Left lung (tissue), 10 donors: ENCODE data around the gene NCK1. TPM values are rescaled to one million over a fixed set of nuclear protein-coding genes. Genes with fewer than 3 reads are reported as not detected.
A peak's percentile ranks its signal among the peaks of the same experiment; 100 is the strongest.

Experiments used
- ATAC-seq: fragments of 200-7000 bp; cut with Tn5 transposase; one replicate; pipeline ENCODE4 v1.9.1; 2020; ENCODE audit warnings: moderate library complexity
- DNase-seq, 4 donors: peaks; one replicate each; pipeline ENCODE4 v3.0.0-alpha.2; 2013 to 2020
- H3K27ac ChIP-seq, 2 donors: fragments of 200-600 bp; sonication (generic) in 1 of 2; one replicate each; pipeline versions ENCODE4 v1.5.0 to v1.8.0; 2020 to 2021
- H3K27me3 ChIP-seq, 2 donors: fragments of 200-600 bp; sonication (generic) in 1 of 2; one replicate each; pipeline versions ENCODE4 v1.5.0 to v1.8.0; 2020 to 2021
- H3K36me3 ChIP-seq, 2 donors: fragments of 200-600 bp; sonication (generic) in 1 of 2; one replicate each; pipeline versions ENCODE4 v1.5.0 to v1.8.0; 2020 to 2021
- H3K4me1 ChIP-seq, 2 donors: fragments of 200-600 bp; one replicate each; pipeline ENCODE4 v1.8.0; 2021
- H3K4me3 ChIP-seq, 2 donors: fragments of 200-600 bp; sonication (generic) in 1 of 2; one replicate each; pipeline versions ENCODE4 v1.5.0 to v1.8.0; 2020 to 2021; ENCODE audit warnings: mild to moderate bottlenecking in 1 of 2
- H3K9me3 ChIP-seq, 2 donors: fragments of 200-600 bp; sonication (generic) in 1 of 2; one replicate each; pipeline versions ENCODE4 v1.5.0 to v1.8.0; 2020 to 2021
- CTCF ChIP-seq, 2 donors: fragments of 200-600 bp; sonication (generic) in 1 of 2; IDR thresholded peaks; one replicate each; pipeline versions ENCODE4 v1.5.0 to v1.8.0; 2021; ENCODE audit warnings: antibody characterized with exemption in 2 of 2
- intact Hi-C, 2 donors: fragments of 100-400 bp; cut with DNase I; formaldehyde crosslinking; loops; one replicate each; pipeline versions ENCODE4 v1.11.2 to v1.14.2; 2022
- polyA plus RNA-seq, 6 donors: library from polyadenylated mRNA; unstranded; fragments of 120-200 nt; gene quantifications; one replicate each; pipeline ENCODE4 v1.2.1, GENCODE V29; 2013; ENCODE audit not compliant: insufficient read length in 6 of 6
- total RNA-seq, 2 donors: library from RNA; stranded (reverse); fragmentation: NEBNext Ultra II Directional; extraction: Animal tissue kit (Norgen Biotek cat#: 25700); gene quantifications; one replicate each; pipeline ENCODE4 v1.2.1, GENCODE V29; 2021
- donor health status: DM: no; HTN: yes; CAD: no.
- donor health status: DM: no; HTN: no; CAD: no.

The NCK1 gene
- total and polyA plus RNA-seq, 8 donors: 31.9 to 54.6 (median 47.7) TPM

GRCh38 chr3:136883967-136884720 lies 22.1 kb downstream of the NCK1 start:
- no peak for ATAC-seq
- H3K9me3 ChIP-seq: no peaks in the 10 kb centered on the region

DNA sequence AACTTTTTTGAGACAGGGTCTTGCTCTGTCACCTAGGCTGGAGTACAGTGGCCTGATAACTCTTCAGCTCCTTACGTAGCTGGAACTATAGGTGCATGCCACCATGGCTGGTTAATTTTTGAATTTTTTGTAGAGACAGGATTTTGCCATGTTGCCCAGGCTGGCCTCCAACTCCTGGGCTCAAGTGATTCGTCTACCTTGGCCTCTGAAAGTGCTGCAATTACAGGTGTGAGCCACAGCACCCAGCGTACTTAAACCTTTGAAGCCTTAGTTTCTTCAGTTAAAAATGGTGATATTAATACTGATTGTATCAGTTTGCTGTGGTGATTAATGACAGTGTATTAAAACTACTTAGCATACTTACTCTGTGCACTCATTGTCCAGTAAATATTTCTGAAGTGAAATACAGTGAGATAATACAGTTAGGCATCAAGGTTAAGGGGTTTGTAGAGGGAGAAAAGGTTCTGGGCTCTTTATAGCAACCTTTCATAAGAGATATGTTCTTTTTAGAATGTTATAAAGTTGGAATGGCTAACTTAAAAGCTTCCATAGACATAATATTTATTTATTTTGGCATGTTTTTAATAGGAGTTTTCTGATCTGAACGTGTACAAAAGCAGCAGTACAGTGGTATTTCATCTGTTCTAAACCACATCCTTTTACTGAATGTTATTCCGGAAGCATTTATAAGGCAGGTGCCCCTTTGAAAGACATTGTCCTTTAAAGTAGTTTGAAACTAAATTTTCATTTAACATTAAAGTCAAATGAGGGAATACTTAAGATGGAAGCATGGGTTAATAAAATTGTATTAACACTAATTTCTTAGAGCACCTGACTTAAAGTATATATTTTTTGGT lies 23.6 kb downstream of the NCK1 start:
- TF ChIP-seq CTCF (IDR thresholded peaks at IDR 0.05): no peak
- Histone ChIP-seq H3K4me1 (peaks cover 0 to 55% of the 10 kb centered on the region in 2 donors), H3K9me3 (no peaks in the 10 kb centered on the region), H3K36me3 (no peaks in the 10 kb centered on the region), H3K27ac (peak overlapping the region in 1 of 2 donors; percentile 30), H3K4me3 (no peak overlapping the region), H3K27me3 (no peaks in the 10 kb centered on the region)
- intact Hi-C loops: no loop called here
- ATAC-seq (no peak), DNase-seq (no peak)

More at GRCh38 chr3:136883967-136884720, 22.1 kb downstream of the NCK1 start:
- no peak overlapping the region for H3K4me3 ChIP-seq
- TF ChIP-seq CTCF (IDR thresholded peaks at IDR 0.05): no peak
- no peaks in the 10 kb centered on the region for H3K27me3 ChIP-seq
- H3K4me1 ChIP-seq: peaks cover 0 to 55% of the 10 kb centered on the region in 2 donors
- no peaks in the 10 kb centered on the region for H3K36me3 ChIP-seq
- DNase-seq: no peak
- H3K27ac ChIP-seq: no peak overlapping the region
- intact Hi-C loops: no loop called here

DNA sequence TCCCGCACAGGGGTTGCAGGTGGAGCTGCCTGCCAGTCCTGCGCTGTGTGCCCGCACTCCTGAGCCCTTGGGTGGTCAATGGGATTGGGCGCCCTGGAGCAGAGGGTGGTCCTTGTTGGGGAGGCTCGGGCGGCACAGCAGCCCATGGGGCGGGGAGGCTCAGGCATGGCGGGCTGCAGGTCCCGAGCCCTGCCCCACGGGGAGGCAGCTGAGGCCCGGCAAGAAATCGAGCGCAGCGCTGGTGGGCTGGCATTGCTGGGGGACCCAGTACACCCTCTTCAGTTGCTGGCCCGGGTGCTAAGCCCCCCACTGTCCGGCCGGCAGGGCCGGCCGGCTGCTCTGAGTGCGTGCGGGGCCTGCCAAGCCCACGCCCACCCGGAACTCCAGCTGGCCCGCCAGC lies 27.9 kb downstream of the NCK1 start:
- intact Hi-C loops: no loop called here
- DNase-seq: no peak
- Histone ChIP-seq H3K4me3 (no peak overlapping the region), H3K27me3 (no peaks in the 10 kb centered on the region), H3K27ac (no peak overlapping the region), H3K36me3 (peaks cover 0 to 5% of the 10 kb centered on the region in 2 donors), H3K9me3 (no peaks in the 10 kb centered on the region), H3K4me1 (peaks cover 0 to 39% of the 10 kb centered on the region in 2 donors)
- ATAC-seq: no peak
- TF ChIP-seq CTCF (IDR thresholded peaks at IDR 0.05): no peak

DNA sequence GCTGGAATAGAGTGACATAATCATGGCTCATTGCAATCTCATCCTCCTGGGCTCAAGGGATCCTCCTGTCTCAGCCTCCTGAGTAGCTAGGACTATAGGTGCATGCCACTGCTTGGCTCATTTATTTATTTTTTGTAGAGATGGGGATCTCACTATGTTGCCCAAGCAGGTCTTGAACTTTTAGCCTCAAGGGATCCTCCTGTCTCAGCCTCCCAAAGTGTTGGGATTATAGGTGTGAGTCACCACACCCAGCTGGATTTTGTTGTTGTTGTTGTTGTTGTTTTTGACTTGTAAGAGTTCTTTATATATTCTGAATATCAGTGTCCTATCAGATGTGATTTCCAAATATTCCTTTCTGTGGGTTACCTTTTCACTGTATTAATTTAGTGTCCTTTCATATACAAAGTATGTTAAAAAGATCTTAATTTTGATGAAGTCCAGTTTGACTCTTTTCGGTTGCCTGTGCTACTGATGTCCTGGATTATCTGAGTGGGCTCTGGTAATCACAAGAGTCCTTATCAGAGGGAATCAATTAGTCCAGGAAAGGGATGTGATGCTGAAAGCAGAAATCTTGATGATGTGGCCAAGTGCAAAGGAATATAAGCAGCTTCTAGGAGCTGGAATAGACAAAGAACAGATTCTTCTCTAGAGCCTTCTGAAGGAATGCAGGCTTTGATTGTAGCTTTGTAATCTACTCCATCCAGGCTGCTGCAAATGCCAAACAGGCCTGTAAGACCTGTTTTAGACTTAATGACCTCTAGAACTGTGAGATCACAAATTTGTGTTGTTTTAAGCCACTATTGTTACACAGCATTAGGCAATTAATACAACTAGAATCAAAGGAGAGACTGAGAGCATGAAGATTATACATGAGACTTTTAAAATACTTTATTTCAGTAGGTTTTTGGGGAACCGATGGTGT lies 30.2 kb downstream of the NCK1 start:
- intact Hi-C loops: no loop called here
- H3K9me3 ChIP-seq: no peaks in the 10 kb centered on the region
- peaks cover 0 to 24% of the 10 kb centered on the region in 2 donors for H3K4me1 ChIP-seq
- no peak for TF ChIP-seq CTCF (IDR thresholded peaks at IDR 0.05)
- ATAC-seq (no peak), DNase-seq (no peak)
- H3K4me3 ChIP-seq: no peak overlapping the region
- H3K36me3 ChIP-seq: peaks cover 0 to 5% of the 10 kb centered on the region in 2 donors
- H3K27me3 ChIP-seq: no peaks in the 10 kb centered on the region
- peak overlapping the region in 1 of 2 donors; percentile 13 for H3K27ac ChIP-seq
